Measurements from ENCODE around the gene KCTD10.

Gene KCTD10, protein sequence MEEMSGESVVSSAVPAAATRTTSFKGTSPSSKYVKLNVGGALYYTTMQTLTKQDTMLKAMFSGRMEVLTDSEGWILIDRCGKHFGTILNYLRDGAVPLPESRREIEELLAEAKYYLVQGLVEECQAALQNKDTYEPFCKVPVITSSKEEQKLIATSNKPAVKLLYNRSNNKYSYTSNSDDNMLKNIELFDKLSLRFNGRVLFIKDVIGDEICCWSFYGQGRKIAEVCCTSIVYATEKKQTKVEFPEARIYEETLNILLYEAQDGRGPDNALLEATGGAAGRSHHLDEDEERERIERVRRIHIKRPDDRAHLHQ

GRCh38 chr12:109477185-109477962, at the start of gene KCTD10, which contains the start of gene UBE3B:
KCTD10 (minus strand) TSS chr12:109477300; CDS start chr12:109477262, 38 bp downstream.
UBE3B (plus strand) TSS chr12:109477634; CDS start chr12:109483552, 5,918 bp downstream.
- DNase-seq: peak; percentile 70 to 73 (median 72)

- DNase-seq: no peak
Measured at GRCh38 chr12:109525279-109525585, 48.1 kb upstream of the KCTD10 start.

GRCh38 chr12:109524466-109525278, 47.6 kb upstream of the KCTD10 start:
- no peak for DNase-seq

DNA sequence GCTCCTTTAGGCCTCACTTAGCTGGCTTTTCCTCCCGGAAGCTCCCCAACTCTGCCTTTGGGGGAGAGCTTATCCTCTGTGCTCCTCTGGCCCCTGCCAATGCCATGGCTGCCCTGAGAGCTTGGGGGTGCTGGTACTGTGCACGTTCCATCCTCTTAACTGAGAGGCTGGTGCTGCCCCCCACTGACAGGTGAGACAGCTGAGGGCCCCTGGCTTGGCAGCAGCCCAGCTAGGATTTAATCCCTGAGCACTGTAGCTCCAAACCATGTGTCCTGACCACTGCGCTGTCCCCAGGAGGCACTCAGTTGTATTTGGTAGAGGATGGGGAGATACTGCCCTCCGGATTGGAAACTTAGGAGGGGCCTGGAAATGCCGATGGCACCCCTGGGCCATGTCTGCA, 46.4 kb upstream of the KCTD10 start:
- no peak for DNase-seq

DNA sequence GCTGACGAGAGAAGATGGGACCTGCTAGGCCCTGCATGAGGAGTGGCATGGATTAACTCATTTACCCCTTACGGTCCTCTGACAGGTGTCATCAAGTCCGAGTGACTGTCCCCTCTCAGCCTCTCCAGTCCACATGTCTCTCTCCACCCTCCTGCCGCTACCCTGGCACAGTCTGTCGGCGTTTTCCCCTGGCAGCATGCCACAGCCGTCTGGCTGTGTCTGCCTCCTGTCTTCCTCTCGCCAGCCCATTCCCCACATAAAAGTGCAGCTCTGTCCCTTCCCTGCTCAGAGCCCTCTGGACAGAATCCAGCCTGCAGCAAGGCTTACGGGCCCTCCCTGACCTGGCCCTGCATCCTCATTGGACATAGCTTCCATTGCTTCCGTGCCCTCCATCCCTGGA, 46.0 kb upstream of the KCTD10 start:
- DNase-seq: no peak

GRCh38 chr12:109521831-109522230, 44.7 kb upstream of the KCTD10 start:
- no peak for DNase-seq

DNA sequence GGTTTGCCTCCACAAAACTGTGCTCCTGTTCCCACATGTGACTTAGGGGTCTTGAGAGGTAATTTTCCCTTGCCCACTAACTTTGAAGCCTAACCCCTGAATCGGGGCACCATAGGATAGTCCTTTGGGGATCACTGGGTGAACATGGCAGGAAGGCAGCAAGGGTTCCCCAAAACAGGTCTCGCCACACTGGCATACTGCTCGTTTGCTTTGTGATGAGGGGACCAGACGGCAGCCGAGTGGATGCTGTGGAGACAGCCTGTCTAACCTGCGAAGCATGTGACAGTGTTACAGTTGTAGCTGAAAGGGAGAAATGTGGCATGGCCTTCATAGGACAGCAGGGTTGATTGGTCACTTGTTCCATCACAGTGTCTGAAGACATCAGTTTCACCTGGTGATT, 42.7 kb upstream of the KCTD10 start:
- DNase-seq: no peak

DNA sequence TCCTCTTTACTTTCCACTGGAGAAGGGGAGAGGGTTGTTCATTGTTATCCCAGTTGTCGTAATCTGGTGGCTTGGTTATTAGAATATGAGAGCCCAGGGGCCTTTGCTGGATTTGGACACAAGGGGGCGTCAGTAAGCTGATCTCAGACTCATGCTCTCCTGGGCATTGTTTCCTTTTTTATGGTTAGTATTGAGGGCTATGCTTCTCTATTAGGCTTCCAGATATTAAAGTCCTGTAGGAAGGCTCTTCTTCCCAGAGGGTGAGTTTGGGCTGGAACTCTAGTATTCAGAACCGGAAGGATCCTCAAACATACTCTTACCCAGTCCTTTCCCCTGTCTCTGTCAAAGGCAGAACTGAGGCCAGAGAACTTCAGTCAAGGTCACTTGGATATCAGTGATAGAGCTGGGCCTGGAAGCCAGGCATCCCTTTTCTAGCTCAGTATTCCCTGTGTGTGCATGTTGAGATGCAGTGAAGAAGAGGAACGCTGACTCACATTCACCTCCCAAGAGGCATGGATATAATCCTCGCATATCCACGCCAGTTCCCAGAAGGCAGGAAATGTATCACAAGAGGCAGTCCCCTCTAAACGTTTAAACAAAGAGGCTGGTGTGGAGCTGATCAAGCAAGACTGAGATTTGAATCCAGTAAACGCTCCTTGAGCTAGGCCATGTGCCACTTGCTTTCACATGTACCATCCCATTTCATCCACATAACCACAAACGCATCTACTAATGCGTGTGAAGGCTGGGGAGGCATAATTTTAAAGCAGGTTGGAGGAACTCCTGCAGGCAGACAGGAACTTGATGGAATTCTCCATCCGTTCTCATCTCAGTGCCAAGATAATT, 41.9 kb upstream of the KCTD10 start:
- DNase-seq: peak in 3 of 4 experiments; percentile 10 to 23 (median 16)

GRCh38 chr12:109517619-109518018, 40.5 kb upstream of the KCTD10 start:
- no peak for DNase-seq

DNA sequence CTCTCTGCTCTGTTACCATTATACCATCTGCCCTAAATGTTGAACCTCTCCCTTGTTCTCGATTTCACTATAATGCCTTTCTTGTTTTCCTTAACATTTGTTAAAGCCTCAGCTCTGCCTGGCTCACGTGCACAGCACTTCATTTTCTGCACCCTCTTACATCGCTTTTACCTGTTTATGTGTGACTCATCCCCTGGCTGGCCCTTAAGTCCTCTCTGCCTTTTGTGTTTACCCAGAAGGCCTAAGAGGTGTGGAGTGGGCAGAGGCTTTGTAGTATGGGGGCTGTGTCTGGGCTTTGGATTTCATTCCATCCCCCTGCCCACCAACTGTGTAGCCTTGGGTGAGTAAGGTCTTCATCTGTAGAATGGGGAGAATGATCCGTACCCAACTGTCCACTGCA, 36.9 kb upstream of the KCTD10 start:
- DNase-seq: no peak

GRCh38 chr12:109513051-109513450, 36.0 kb upstream of the KCTD10 start:
- no peak for DNase-seq

DNA sequence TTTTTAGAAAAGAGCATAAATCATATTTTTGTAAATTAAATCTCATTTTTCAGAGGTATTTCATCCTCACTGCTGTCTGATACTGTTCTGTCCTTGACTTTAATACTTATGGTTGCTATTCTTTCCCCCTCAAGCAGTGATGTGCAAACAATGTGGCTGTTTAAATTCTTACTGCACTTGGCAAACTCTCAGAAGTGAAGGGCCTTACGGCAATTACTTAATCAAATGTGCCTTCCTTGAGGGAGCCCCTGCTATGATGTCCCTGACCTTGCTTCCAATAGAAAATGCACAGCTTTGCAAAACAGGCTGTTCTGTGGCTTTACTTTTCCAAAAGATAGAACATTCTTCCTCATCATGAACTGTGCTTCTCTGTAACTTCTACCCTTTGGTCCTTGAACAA, 35.5 kb upstream of the KCTD10 start:
- no peak for DNase-seq

DNA sequence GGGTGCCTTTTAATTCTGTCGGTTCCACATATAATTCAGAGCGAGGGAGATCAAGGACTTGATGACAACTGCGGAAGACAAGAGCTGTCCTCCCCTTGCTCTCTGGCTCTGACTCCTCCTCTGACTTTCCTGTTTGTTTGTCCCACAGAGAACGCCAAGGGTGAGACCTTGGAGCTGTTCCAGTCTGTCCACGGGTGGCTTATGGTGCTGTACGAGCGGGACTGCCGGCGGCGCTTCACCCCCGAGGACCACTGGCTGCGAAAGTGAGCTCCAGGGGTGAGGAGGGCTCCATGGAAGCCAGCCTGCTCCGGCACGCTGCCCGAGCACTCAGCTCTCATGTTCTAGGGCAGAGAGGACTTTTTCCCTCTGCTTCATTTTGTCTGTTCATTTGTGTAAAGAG, 33.1 kb upstream of the KCTD10 start:
- DNase-seq: no peak

GRCh38 chr12:109504068-109504467, 27.0 kb upstream of the KCTD10 start:
- no peak for DNase-seq

- no peak for DNase-seq
Measured at GRCh38 chr12:109503611-109504010, 26.5 kb upstream of the KCTD10 start.

GRCh38 chr12:109502332-109502731, 25.2 kb upstream of the KCTD10 start:
- DNase-seq: no peak

- DNase-seq: no peak
Measured at GRCh38 chr12:109501299-109501698, 24.2 kb upstream of the KCTD10 start.

GRCh38 chr12:109500406-109501185, 23.5 kb upstream of the KCTD10 start:
- DNase-seq: no peak

DNA sequence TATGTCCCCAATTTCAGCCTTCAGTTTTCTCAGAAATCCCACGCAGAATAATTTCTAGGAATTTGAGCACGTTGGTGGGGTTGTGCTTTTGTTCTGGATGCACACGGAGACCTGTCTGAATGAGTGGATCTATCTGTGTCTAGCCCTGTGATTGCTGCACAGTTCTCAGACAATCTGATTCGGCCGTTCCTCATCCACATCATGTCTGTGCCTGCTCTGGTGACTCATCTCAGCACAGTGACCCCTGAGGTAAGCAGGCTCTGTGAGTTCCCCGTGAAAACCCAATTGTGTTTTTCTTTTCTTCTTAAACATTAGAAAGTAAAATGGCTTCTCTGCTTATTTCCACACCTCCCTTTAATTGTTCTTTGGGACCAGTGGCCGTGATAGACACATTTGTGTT, 20.6 kb upstream of the KCTD10 start:
- DNase-seq: no peak

GRCh38 chr12:109496306-109496705, 19.2 kb upstream of the KCTD10 start:
- DNase-seq: no peak

GRCh38 chr12:109495012-109495411, 17.9 kb upstream of the KCTD10 start:
- no peak for DNase-seq

All from activated CD4-positive, CD25-positive, alpha-beta regulatory T cell (primary cell).